ENCODE data around the gene BMERB1.

The BMERB1 gene

GRCh38 chr16:15490123-15490711 lies 55.8 kb downstream of the BMERB1 start:
- TF ChIP-seq CTCF (IDR thresholded peaks at IDR 0.05; ENCODE audit: low read depth, low read length) = no peak
- DNase-seq (ENCODE audit: extremely low read depth, low read depth) = no peak

- no peak for TF ChIP-seq CTCF (IDR thresholded peaks at IDR 0.05; ENCODE audit: low read depth, low read length)
- no peak for DNase-seq (ENCODE audit: extremely low read depth, low read depth)
Measured at GRCh38 chr16:15491411-15491810, 57.0 kb downstream of the BMERB1 start.

- DNase-seq (ENCODE audit: extremely low read depth, low read depth) = no peak
- TF ChIP-seq CTCF (IDR thresholded peaks at IDR 0.05; ENCODE audit: low read depth, low read length) = no peak
Measured at GRCh38 chr16:15492091-15492740, 57.8 kb downstream of the BMERB1 start.

- no peak for TF ChIP-seq CTCF (IDR thresholded peaks at IDR 0.05; ENCODE audit: low read depth, low read length)
- DNase-seq (ENCODE audit: extremely low read depth, low read depth) = peak; percentile 94
Measured at GRCh38 chr16:15493466-15494180, 59.2 kb downstream of the BMERB1 start.

- no peak for DNase-seq (ENCODE audit: extremely low read depth, low read depth)
- no peak for TF ChIP-seq CTCF (IDR thresholded peaks at IDR 0.05; ENCODE audit: low read depth, low read length)
Measured at GRCh38 chr16:15494236-15494635, 59.8 kb downstream of the BMERB1 start.

- DNase-seq (ENCODE audit: extremely low read depth, low read depth) = no peak
- TF ChIP-seq CTCF (IDR thresholded peaks at IDR 0.05; ENCODE audit: low read depth, low read length) = no peak
Measured at GRCh38 chr16:15495898-15496297, 61.5 kb downstream of the BMERB1 start.
